DOHH2 (cell line): ENCODE measurements around the gene IL1RN.
"Not testable (repeated sequence)": the region's sequence is repeated elsewhere in the genome, so short reads cannot be mapped to it uniquely, and the experiment has no call there.

ENCODE experiments used
- H3F3A ChIP-seq: fragments of 200-600 bp; sonication (generic), shearing (Covaris generic); 2 replicates; pipeline ENCODE4 v1.6.0; 2016; ENCODE audit warnings: antibody characterized with exemption, mild to moderate bottlenecking; ENCODE audit not compliant: control insufficient read depth, insufficient read depth
- H3K27ac ChIP-seq: fragments of 200-600 bp; sonication (generic); 2 replicates; pipeline ENCODE4 v1.5.1; 2014; ENCODE audit warnings: low read depth, mild to moderate bottlenecking, low read length, moderate library complexity
- H3K27me3 ChIP-seq: fragments of 200-600 bp; sonication (generic); 2 replicates; pipeline ENCODE4 v1.6.1; 2014; ENCODE audit warnings: mild to moderate bottlenecking, low read length, mixed read lengths; ENCODE audit not compliant: control insufficient read depth
- H3K36me3 ChIP-seq: fragments of 200-600 bp; sonication (generic); 2 replicates; pipeline ENCODE4 v1.6.1; 2014; ENCODE audit warnings: mild to moderate bottlenecking, low read length, moderate library complexity, mixed read lengths; ENCODE audit not compliant: control insufficient read depth
- H3K4me1 ChIP-seq: fragments of 200-600 bp; sonication (generic); 2 replicates; pipeline ENCODE4 v1.6.1; 2014; ENCODE audit warnings: mild to moderate bottlenecking, low read length, mixed read lengths; ENCODE audit not compliant: control insufficient read depth
- H3K4me2 ChIP-seq: fragments of 200-600 bp; sonication (generic); 2 replicates; pipeline ENCODE4 v1.6.0; 2014; ENCODE audit warnings: mild to moderate bottlenecking, low read length, moderate library complexity
- H3K4me3 ChIP-seq: fragments of 200-600 bp; sonication (generic); 2 replicates; pipeline ENCODE4 v1.5.1; 2014; ENCODE audit warnings: mild to moderate bottlenecking, low read length, mixed read lengths
- H3K79me2 ChIP-seq: fragments of 200-600 bp; sonication (generic); 2 replicates; pipeline ENCODE4 v1.6.1; 2014; ENCODE audit warnings: mild to moderate bottlenecking, low read length, mixed read lengths; ENCODE audit not compliant: control insufficient read depth
- H3K9me2 ChIP-seq: fragments of 200-600 bp; sonication (generic); replicated peaks from 2 replicates; pipeline ENCODE4 v1.6.1; 2014; ENCODE audit warnings: mild to moderate bottlenecking, low read length, mixed read lengths; ENCODE audit not compliant: control insufficient read depth
- H3K9me3 ChIP-seq: fragments of 200-600 bp; sonication (generic); 2 replicates; pipeline ENCODE4 v1.6.1; 2014; ENCODE audit warnings: antibody characterized with exemption, low read length, mixed read lengths; ENCODE audit not compliant: control insufficient read depth, insufficient read depth
- H4K20me1 ChIP-seq: fragments of 200-600 bp; sonication (generic); 2 replicates; pipeline ENCODE4 v1.6.0; 2014; ENCODE audit warnings: low read depth, mild to moderate bottlenecking, antibody characterized with exemption, low read length, moderate library complexity; ENCODE audit not compliant: control insufficient read depth, insufficient read depth
- EZH2phosphoT487 ChIP-seq: fragments of 200-600 bp; sonication (generic); IDR thresholded peaks from 2 replicates; pipeline ENCODE4 v1.6.1; 2017; ENCODE audit warnings: borderline replicate concordance, mild to moderate bottlenecking, antibody characterized with exemption, low read length, moderate library complexity, mixed read lengths
- TF ChIP-seq, protein P1 (sequence below): fragments of 200-600 bp; sonication (generic); IDR thresholded peaks from one replicate; pipeline ENCODE4 v1.5.1; 2014; ENCODE audit warnings: antibody characterized with exemption, mild to moderate bottlenecking, low read depth, low read length; ENCODE audit not compliant: poor library complexity, severe bottlenecking

IL1RN gene

GRCh38 chr2:113092864-113093612 is 34.4 kb upstream of the IL1RN start:
- Histone ChIP-seq H3K4me3 (no peak overlapping the region), H3K27ac (no peak overlapping the region), H3K9me3 (no peaks in the 10 kb centered on the region), H3K27me3 (peaks cover 26% of the 10 kb centered on the region), H3K9me2 (no peaks in the 10 kb centered on the region), H3F3A (no peaks in the 10 kb centered on the region), H3K36me3 (no peaks in the 10 kb centered on the region), H3K4me1 (no peaks in the 10 kb centered on the region), H3K4me2 (no peak overlapping the region), H4K20me1 (no peaks in the 10 kb centered on the region), H3K79me2 (no peaks in the 10 kb centered on the region)
- TF ChIP-seq EZH2phosphoT487: no peak
- TF ChIP-seq, protein P1, sequence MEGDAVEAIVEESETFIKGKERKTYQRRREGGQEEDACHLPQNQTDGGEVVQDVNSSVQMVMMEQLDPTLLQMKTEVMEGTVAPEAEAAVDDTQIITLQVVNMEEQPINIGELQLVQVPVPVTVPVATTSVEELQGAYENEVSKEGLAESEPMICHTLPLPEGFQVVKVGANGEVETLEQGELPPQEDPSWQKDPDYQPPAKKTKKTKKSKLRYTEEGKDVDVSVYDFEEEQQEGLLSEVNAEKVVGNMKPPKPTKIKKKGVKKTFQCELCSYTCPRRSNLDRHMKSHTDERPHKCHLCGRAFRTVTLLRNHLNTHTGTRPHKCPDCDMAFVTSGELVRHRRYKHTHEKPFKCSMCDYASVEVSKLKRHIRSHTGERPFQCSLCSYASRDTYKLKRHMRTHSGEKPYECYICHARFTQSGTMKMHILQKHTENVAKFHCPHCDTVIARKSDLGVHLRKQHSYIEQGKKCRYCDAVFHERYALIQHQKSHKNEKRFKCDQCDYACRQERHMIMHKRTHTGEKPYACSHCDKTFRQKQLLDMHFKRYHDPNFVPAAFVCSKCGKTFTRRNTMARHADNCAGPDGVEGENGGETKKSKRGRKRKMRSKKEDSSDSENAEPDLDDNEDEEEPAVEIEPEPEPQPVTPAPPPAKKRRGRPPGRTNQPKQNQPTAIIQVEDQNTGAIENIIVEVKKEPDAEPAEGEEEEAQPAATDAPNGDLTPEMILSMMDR: no peak

GRCh38 chr2:113093613-113093977 is 33.8 kb upstream of the IL1RN start:
- Histone ChIP-seq H3K36me3 (no peaks in the 10 kb centered on the region), H3K4me3 (no peak overlapping the region), H3K4me1 (no peaks in the 10 kb centered on the region), H3K27ac (no peak overlapping the region), H3K79me2 (no peaks in the 10 kb centered on the region), H3K9me2 (no peaks in the 10 kb centered on the region), H3K9me3 (no peaks in the 10 kb centered on the region), H3F3A (no peaks in the 10 kb centered on the region), H3K27me3 (peaks cover 24% of the 10 kb centered on the region), H4K20me1 (no peaks in the 10 kb centered on the region), H3K4me2 (no peak overlapping the region)
- TF ChIP-seq, protein P1: no peak
- no peak for TF ChIP-seq EZH2phosphoT487

- H3K4me1 ChIP-seq, H4K20me1 ChIP-seq, H3K27ac ChIP-seq, H3K4me3 ChIP-seq, H3K27me3 ChIP-seq, H3K79me2 ChIP-seq, H3K36me3 ChIP-seq, H3F3A ChIP-seq, H3K4me2 ChIP-seq, H3K9me3 ChIP-seq, H3K9me2 ChIP-seq: not testable (repeated sequence)
Measured at GRCh38 chr2:113096306-113096705, 31.1 kb upstream of the IL1RN start.

GRCh38 chr2:113096842-113097618 is 30.4 kb upstream of the IL1RN start:
- H3K4me3 ChIP-seq, H3K79me2 ChIP-seq, H3K9me3 ChIP-seq, H3F3A ChIP-seq, H3K4me1 ChIP-seq, H3K36me3 ChIP-seq, H3K4me2 ChIP-seq, H3K27me3 ChIP-seq, H3K9me2 ChIP-seq, H4K20me1 ChIP-seq, H3K27ac ChIP-seq: not testable (repeated sequence)
